ENCODE data around the gene COBL. TPM values are rescaled to one million over a fixed set of nuclear protein-coding genes. Genes with fewer than 3 reads are reported as not detected.

COBL gene
- total RNA-seq, 1 experiment from 2014 or later, result 49.9 TPM

DNA sequence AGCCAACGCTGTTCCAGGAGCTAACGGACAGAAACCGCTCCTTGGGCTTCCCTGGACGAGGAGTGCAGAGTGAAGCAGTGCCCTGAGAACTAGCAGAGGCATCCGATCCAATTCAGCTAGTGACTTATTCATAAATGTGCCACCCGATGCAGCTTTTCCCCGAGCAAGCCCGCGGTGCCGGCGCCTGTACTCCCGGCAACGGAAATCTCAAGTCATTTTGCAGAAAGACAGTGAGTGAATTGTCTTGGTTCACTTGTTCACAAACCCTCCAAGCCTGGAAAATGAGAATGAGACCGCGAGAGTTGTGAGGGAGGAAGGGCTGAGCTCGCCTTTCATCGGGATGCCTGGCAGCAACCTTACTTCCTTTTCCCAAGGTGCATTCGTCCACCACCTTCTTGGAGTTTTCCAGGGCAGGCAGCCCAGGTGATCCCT, 87.5 kb downstream of the COBL start:
- Mint-ChIP-seq H3K27me3 (ENCODE audit: unreplicated experiment) (no peaks in the 10 kb centered on the region), H3K27ac (ENCODE audit: unreplicated experiment) (no peak overlapping the region), H3K9me3 (ENCODE audit: low read depth, unreplicated experiment) (no peaks in the 10 kb centered on the region), H3K36me3 (ENCODE audit: insufficient read depth, unreplicated experiment) (no peaks in the 10 kb centered on the region), H3K4me3 (ENCODE audit: low read depth, unreplicated experiment) (no peak overlapping the region), H3K4me1 (ENCODE audit: low read depth, unreplicated experiment) (peaks cover 15% of the 10 kb centered on the region)
- no peak for DNase-seq
- CTCF ChIA-PET, result interaction anchor here (0.7 to 2.0 kb wide), 4 partner anchors 66 to 138 kb away, joined by 3 to 6 read pairs (median 4); no protein-coding TSS in a partner anchor
- intact Hi-C loops (cut with micrococcal nuclease; ENCODE audit: unreplicated experiment), result no loop called here
- TF ChIP-seq CTCF (IDR thresholded peaks at IDR 0.05; ENCODE audit: unreplicated experiment), result no peak
- BruUV-seq (replicated peaks), result no TSS peak

- DNase-seq, result no peak
- Mint-ChIP-seq H3K27me3 (ENCODE audit: unreplicated experiment) (no peaks in the 10 kb centered on the region), H3K4me3 (ENCODE audit: low read depth, unreplicated experiment) (no peak overlapping the region), H3K9me3 (ENCODE audit: low read depth, unreplicated experiment) (no peaks in the 10 kb centered on the region), H3K27ac (ENCODE audit: unreplicated experiment) (no peak overlapping the region), H3K4me1 (ENCODE audit: low read depth, unreplicated experiment) (peaks cover 15% of the 10 kb centered on the region), H3K36me3 (ENCODE audit: insufficient read depth, unreplicated experiment) (no peaks in the 10 kb centered on the region)
- no TSS peak for BruUV-seq (replicated peaks)
- intact Hi-C loops (cut with micrococcal nuclease; ENCODE audit: unreplicated experiment), result no loop called here
- CTCF ChIA-PET, result interaction anchor here (0.5 to 2.0 kb wide), 7 partner anchors 9 to 190 kb away, joined by 3 to 6 read pairs (median 4); no protein-coding TSS in a partner anchor
- TF ChIP-seq CTCF (IDR thresholded peaks at IDR 0.05; ENCODE audit: unreplicated experiment), result no peak
Observed at GRCh38 chr7:51228386-51228958, 88.1 kb downstream of the COBL start.

DNA sequence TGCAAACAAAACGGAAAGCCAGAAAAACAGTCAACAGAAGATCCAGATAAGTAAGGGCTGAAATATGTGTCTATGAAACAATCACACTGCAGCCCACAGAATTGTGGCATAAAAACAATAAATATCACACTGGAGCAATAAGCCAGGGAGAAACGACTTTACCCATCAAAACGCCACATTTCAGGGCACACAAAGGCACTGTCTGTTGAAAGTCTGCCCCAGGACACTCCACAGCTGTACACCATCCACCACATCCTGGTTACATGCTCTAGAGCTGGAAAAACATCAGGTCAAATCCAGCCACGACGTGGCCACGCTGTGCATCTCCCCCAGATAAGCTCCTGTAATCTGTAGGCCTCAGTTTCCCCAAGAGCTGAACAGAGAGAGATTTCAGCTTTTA, 88.7 kb downstream of the COBL start:
- no peaks in the 10 kb centered on the region for H3K36me3 Mint-ChIP-seq (ENCODE audit: insufficient read depth, unreplicated experiment)
- peaks cover 15% of the 10 kb centered on the region for H3K4me1 Mint-ChIP-seq (ENCODE audit: low read depth, unreplicated experiment)
- no peak for DNase-seq
- no peaks in the 10 kb centered on the region for H3K27me3 Mint-ChIP-seq (ENCODE audit: unreplicated experiment)
- H3K4me3 Mint-ChIP-seq (ENCODE audit: low read depth, unreplicated experiment), result no peak overlapping the region
- no peak overlapping the region for H3K27ac Mint-ChIP-seq (ENCODE audit: unreplicated experiment)
- intact Hi-C loops (cut with micrococcal nuclease; ENCODE audit: unreplicated experiment), result no loop called here
- no peak for TF ChIP-seq CTCF (IDR thresholded peaks at IDR 0.05; ENCODE audit: unreplicated experiment)
- no peaks in the 10 kb centered on the region for H3K9me3 Mint-ChIP-seq (ENCODE audit: low read depth, unreplicated experiment)
- CTCF ChIA-PET, result interaction anchor here (0.5 to 1.9 kb wide), 5 partner anchors 9 to 191 kb away, joined by 3 to 4 read pairs (median 4); no protein-coding TSS in a partner anchor
- no TSS peak for BruUV-seq (replicated peaks)

GRCh38 chr7:51226916-51227535, 89.6 kb downstream of the COBL start:
- Mint-ChIP-seq H3K27me3 (ENCODE audit: unreplicated experiment) (no peaks in the 10 kb centered on the region), H3K36me3 (ENCODE audit: insufficient read depth, unreplicated experiment) (no peaks in the 10 kb centered on the region), H3K4me3 (ENCODE audit: low read depth, unreplicated experiment) (no peak overlapping the region), H3K9me3 (ENCODE audit: low read depth, unreplicated experiment) (no peaks in the 10 kb centered on the region), H3K27ac (ENCODE audit: unreplicated experiment) (no peak overlapping the region), H3K4me1 (ENCODE audit: low read depth, unreplicated experiment) (peaks cover 15% of the 10 kb centered on the region)
- no TSS peak for BruUV-seq (replicated peaks)
- DNase-seq, result no peak
- no peak for TF ChIP-seq CTCF (IDR thresholded peaks at IDR 0.05; ENCODE audit: unreplicated experiment)
- intact Hi-C loops (cut with micrococcal nuclease; ENCODE audit: unreplicated experiment), result no loop called here
- CTCF ChIA-PET, result interaction anchor here (1.3 to 1.9 kb wide), 3 partner anchors 10 to 140 kb away, joined by 3 to 4 read pairs (median 4); no protein-coding TSS in a partner anchor

Measured in Calu3 (cell line).